HCT116 (cell line): ENCODE results near the gene CDK5RAP2. TPM values are rescaled to one million over a fixed set of nuclear protein-coding genes. Genes with fewer than 3 reads are reported as not detected.

Source experiments
- ATAC-seq: fragments of 200-7000 bp; cut with Tn5 transposase; 2 replicates; pipeline ENCODE4 v1.9.1; 2020; ENCODE audit warnings: mild to moderate bottlenecking, moderate library complexity
- BruUV-seq: library from RNA; stranded (reverse); fragments of 400-500 nt; replicated peaks from 2 replicates; lab custom pipeline; 2021; lab: Mats Ljungman, UMichigan
- CTCF ChIA-PET: fragments of 300-600 bp; sonication (Branson Sonifier 250); formaldehyde crosslinking; loops from one replicate; lab custom pipeline; 2021; ENCODE audit warnings: antibody characterized with exemption; lab: Charles Lee
- POLR2A ChIA-PET: fragments of 300-600, 350-600 bp; sonication (Branson Sonifier 250); formaldehyde crosslinking; loops from one replicate; lab custom pipeline; 2021; ENCODE audit warnings: antibody characterized with exemption; lab: Charles Lee
- RAD21 ChIA-PET, 2 experiments: fragments of 300-600 bp; sonication (Branson Sonifier 250); formaldehyde crosslinking; loops; one replicate each; lab custom pipeline; 2023; ENCODE audit warnings: low total read pairs in 2 of 2; ENCODE audit not compliant: uncharacterized antibody in 2 of 2, unreplicated experiment in 2 of 2, low non-redundant PET in 1 of 2; lab: Charles Lee
- DNase-seq: peaks from one replicate; pipeline ENCODE4 v3.0.0-alpha.2; 2010; ENCODE audit warnings: low read depth, low spot score
- H2AFZ ChIP-seq: fragments of 200-600 bp; shearing (Covaris generic), sonication (generic); 2 replicates; pipeline ENCODE4 v1.6.1; 2017; ENCODE audit warnings: low read depth, mixed run types, mixed read lengths, antibody characterized with exemption, low read length; ENCODE audit not compliant: poor library complexity, severe bottlenecking
- H3K27ac ChIP-seq: 2 replicates; pipeline ENCODE4 v1.5.1; 2012; ENCODE audit warnings: low read depth, low read length
- H3K27me3 ChIP-seq: fragments of 200-600 bp; sonication (generic); 2 replicates; pipeline ENCODE4 v1.6.1; 2016; ENCODE audit warnings: mixed run types, low read length, mixed read lengths; ENCODE audit not compliant: insufficient read depth
- H3K36me3 ChIP-seq, 2 experiments: fragments of 200-500 bp in 1 of 2; fragments of 200-600 bp in 1 of 2; sonication (Bioruptor generic) in 1 of 2; sonication (generic) in 1 of 2; 2 replicates each; pipeline versions ENCODE4 v1.5.1 to v1.6.1; 2014 to 2016; ENCODE audit warnings: low read length in 2 of 2, inconsistent platforms in 1 of 2, mixed read lengths in 1 of 2, mixed run types in 1 of 2; ENCODE audit not compliant: insufficient read depth in 2 of 2, control insufficient read depth in 1 of 2
- H3K4me1 ChIP-seq, 2 experiments: fragments of 200-600 bp in 1 of 2; sonication (generic) in 1 of 2; 2 replicates each; pipeline versions ENCODE4 v1.5.1 to v1.6.1; 2012 to 2017; ENCODE audit warnings: low read length in 2 of 2, inconsistent platforms in 1 of 2, mild to moderate bottlenecking in 1 of 2, mixed read lengths in 1 of 2, mixed run types in 1 of 2, moderate library complexity in 1 of 2; ENCODE audit not compliant: insufficient read depth in 2 of 2, control insufficient read depth in 1 of 2
- H3K4me2 ChIP-seq: fragments of 200-600 bp; sonication (generic); 2 replicates; pipeline ENCODE4 v1.6.1; 2017; ENCODE audit warnings: mixed run types, low read length, mixed read lengths
- H3K4me3 ChIP-seq, 2 experiments: fragments of 200-600 bp in 1 of 2; sonication (generic) in 1 of 2; replicated peaks in 1 of 2; 2 replicates each; pipeline ENCODE4 v1.5.1; 2011 to 2016; ENCODE audit warnings: low read length in 2 of 2, control low read depth in 1 of 2, low read depth in 1 of 2, mild to moderate bottlenecking in 1 of 2, mixed read lengths in 1 of 2, mixed run types in 1 of 2
- H3K79me2 ChIP-seq: fragments of 200-600 bp; sonication (generic); 2 replicates; pipeline ENCODE4 v1.6.1; 2017; ENCODE audit warnings: mild to moderate bottlenecking, mixed run types, low read length, moderate library complexity, mixed read lengths; ENCODE audit not compliant: insufficient read depth
- H3K9ac ChIP-seq: fragments of 200-600 bp; sonication (generic); 2 replicates; pipeline ENCODE4 v1.6.1; 2016; ENCODE audit warnings: low read length, mixed read lengths
- H3K9me2 ChIP-seq: fragments of 200-600 bp; sonication (generic), shearing (Covaris generic); 2 replicates; pipeline ENCODE4 v1.6.1; 2017; ENCODE audit warnings: mixed run types, mild to moderate bottlenecking, moderate library complexity; ENCODE audit not compliant: insufficient read depth
- H3K9me3 ChIP-seq, 2 experiments: fragments of 200-500 bp in 1 of 2; fragments of 200-600 bp in 1 of 2; sonication (Bioruptor generic) in 1 of 2; sonication (generic) in 1 of 2; 2 replicates each; pipeline ENCODE4 v1.6.1; 2014 to 2017; ENCODE audit warnings: low read length in 2 of 2, mixed read lengths in 2 of 2, inconsistent platforms in 1 of 2, low read depth in 1 of 2, mild to moderate bottlenecking in 1 of 2, mixed run types in 1 of 2, moderate library complexity in 1 of 2; ENCODE audit not compliant: control insufficient read depth in 1 of 2, insufficient read depth in 1 of 2
- H4K20me1 ChIP-seq: fragments of 200-600 bp; sonication (generic), shearing (Covaris generic); 2 replicates; pipeline ENCODE4 v1.6.1; 2017; ENCODE audit warnings: mixed run types, mild to moderate bottlenecking, moderate library complexity; ENCODE audit not compliant: insufficient read depth
- CBX3 ChIP-seq: IDR thresholded peaks from 2 replicates; pipeline ENCODE4 v1.6.1; 2012; ENCODE audit warnings: low read depth
- CEBPB ChIP-seq: IDR thresholded peaks from 2 replicates; pipeline ENCODE4 v1.6.1; 2012; ENCODE audit warnings: low read depth
- EGR1 ChIP-seq: IDR thresholded peaks from 2 replicates; pipeline ENCODE4 v1.6.1; 2012; ENCODE audit warnings: low read depth
- ELF1 ChIP-seq: IDR thresholded peaks from 2 replicates; pipeline ENCODE4 v1.6.1; 2012; ENCODE audit warnings: low read depth, borderline replicate concordance
- EZH2 ChIP-seq: fragments of 200-600 bp; sonication (generic); IDR thresholded peaks from 2 replicates; pipeline ENCODE4 v1.6.1; 2017; ENCODE audit warnings: antibody characterized with exemption, mixed run types
- EZH2phosphoT487 ChIP-seq: fragments of 200-600 bp; IDR thresholded peaks from 2 replicates; pipeline ENCODE4 v1.6.1; 2018; ENCODE audit warnings: antibody characterized with exemption, borderline replicate concordance
- FOSL1 ChIP-seq: IDR thresholded peaks from 2 replicates; pipeline ENCODE4 v1.6.1; 2012; ENCODE audit warnings: low read depth
- JUND ChIP-seq: IDR thresholded peaks from 2 replicates; pipeline ENCODE4 v1.6.1; 2012
- POLR2A ChIP-seq: IDR thresholded peaks from 2 replicates; pipeline ENCODE4 v1.7.0; 2011; ENCODE audit warnings: borderline replicate concordance; ENCODE audit not compliant: insufficient read depth, insufficient read length; ENCODE audit errors: extremely low read depth
- SIN3A ChIP-seq: IDR thresholded peaks from 2 replicates; pipeline ENCODE4 v1.6.1; 2012; ENCODE audit warnings: low read depth
- SP1 ChIP-seq: IDR thresholded peaks from 2 replicates; pipeline ENCODE4 v1.6.1; 2012; ENCODE audit warnings: low read depth
- SRF ChIP-seq: IDR thresholded peaks from 2 replicates; pipeline ENCODE4 v1.6.1; 2012; ENCODE audit warnings: low read depth
- TCF7L2 ChIP-seq: IDR thresholded peaks from 2 replicates; pipeline ENCODE4 v1.7.0; 2011; ENCODE audit warnings: borderline replicate concordance, inconsistent platforms; ENCODE audit not compliant: insufficient read depth, insufficient read length; ENCODE audit errors: extremely low read depth
- YY1 ChIP-seq: IDR thresholded peaks from 2 replicates; pipeline ENCODE4 v1.6.1; 2011; ENCODE audit warnings: low read length, low read depth, moderate library complexity, mild to moderate bottlenecking; ENCODE audit not compliant: insufficient replicate concordance; ENCODE audit errors: extremely low read depth
- ZFX ChIP-seq: fragments of 450-650 bp; IDR thresholded peaks from 2 replicates; pipeline ENCODE4 v1.6.1; 2017
- ZNF274 ChIP-seq: fragments of 200-500 bp; sonication (Bioruptor generic); IDR thresholded peaks from 2 replicates; pipeline ENCODE4 v1.6.1; 2014; ENCODE audit warnings: mild to moderate bottlenecking, low read depth, low read length, inconsistent platforms
- intact Hi-C: fragments of 100-400 bp; cut with micrococcal nuclease; formaldehyde crosslinking; loops from 2 replicates; pipeline ENCODE4 v1.10.0; 2022
- total RNA-seq: library from RNA; stranded (reverse); gene quantifications from one replicate; pipeline ENCODE4 v1.2.1, GENCODE V29; 2021; ENCODE audit not compliant: unreplicated experiment
- TF ChIP-seq, protein P1 (sequence below): IDR thresholded peaks from 2 replicates; pipeline ENCODE4 v1.6.1; 2012

The CDK5RAP2 gene
- total RNA-seq, 1 experiment from 2014 or later = 56.2 TPM

DNA sequence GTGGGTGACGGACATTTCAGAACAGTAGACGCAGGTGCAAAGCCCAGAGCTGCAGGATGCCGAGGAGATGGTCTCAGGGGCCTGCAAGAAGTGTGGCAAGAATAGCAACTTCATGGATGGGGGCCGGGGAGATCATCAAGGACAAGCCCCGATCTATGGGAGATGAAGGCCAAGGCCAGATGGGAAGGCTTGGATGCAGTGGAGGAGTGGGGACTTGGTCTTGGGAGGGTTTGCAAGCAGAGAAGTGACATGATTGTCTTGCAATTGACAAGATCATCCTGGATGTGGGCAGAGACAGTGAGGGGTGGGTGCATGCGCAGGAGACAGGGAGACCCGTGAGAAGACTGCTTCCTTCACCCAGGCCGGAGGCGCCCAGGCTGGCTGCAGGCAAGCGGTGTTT is 198.1 kb downstream of the CDK5RAP2 start:
- intact Hi-C loops = no loop called here
- DNase-seq (no peak), ATAC-seq (no peak)
- ChIA-PET CTCF (no interaction called here), RAD21 (no interaction called here), POLR2A (no interaction called here)
- Histone ChIP-seq H3K27ac (no peak overlapping the region), H3K36me3 (no peaks in the 10 kb centered on the region), H3K9ac (no peak overlapping the region), H3K9me3 (0 out of 4 replicates have a peak, but pooled peaks cover 0 to 4% of the 10 kb centered on the region in 2 experiments), H3K4me2 (no peak overlapping the region), H4K20me1 (no peaks in the 10 kb centered on the region), H3K9me2 (no peaks in the 10 kb centered on the region), H3K4me1 (no peaks in the 10 kb centered on the region), H3K4me3 (no peak overlapping the region), H2AFZ (no peak overlapping the region), H3K79me2 (no peaks in the 10 kb centered on the region), H3K27me3 (no peaks in the 10 kb centered on the region)
- no TSS peak for BruUV-seq
- TF ChIP-seq FOSL1 (no peak), SRF (no peak), CBX3 (no peak), ELF1 (no peak), TCF7L2 (no peak)

DNA sequence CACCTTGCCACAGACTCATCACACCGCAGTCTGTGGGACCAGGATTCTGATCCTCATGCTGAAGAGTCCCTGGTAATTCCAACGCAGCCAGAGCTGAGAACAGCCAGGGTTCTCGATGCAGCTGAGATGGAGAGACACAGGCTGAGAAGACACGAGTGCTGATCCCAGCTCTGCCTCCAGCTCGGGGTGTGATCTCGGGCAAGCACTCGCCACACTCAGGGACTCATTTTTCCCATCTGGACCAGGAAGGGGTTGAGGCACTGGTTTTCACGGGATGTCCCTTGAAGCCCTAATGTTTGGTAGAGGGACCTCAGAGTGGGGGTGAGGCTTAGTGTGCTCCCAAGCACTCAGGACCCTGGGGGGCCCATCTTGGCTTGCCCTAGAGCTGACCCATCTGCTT is 200.4 kb downstream of the CDK5RAP2 start:
- Histone ChIP-seq H3K4me2 (no peak overlapping the region), H3K4me1 (no peaks in the 10 kb centered on the region), H4K20me1 (no peaks in the 10 kb centered on the region), H3K9ac (no peak overlapping the region), H3K79me2 (no peaks in the 10 kb centered on the region), H3K9me2 (no peaks in the 10 kb centered on the region), H3K4me3 (no peak overlapping the region), H2AFZ (no peak overlapping the region), H3K9me3 (0 out of 4 replicates have a peak, but pooled peaks cover 0 to 4% of the 10 kb centered on the region in 2 experiments), H3K27me3 (no peaks in the 10 kb centered on the region), H3K36me3 (no peaks in the 10 kb centered on the region), H3K27ac (no peak overlapping the region)
- ChIA-PET CTCF (no interaction called here), RAD21 (no interaction called here), POLR2A (no interaction called here)
- no TSS peak for BruUV-seq
- TF ChIP-seq YY1 (no peak), EZH2phosphoT487 (no peak), JUND (no peak), ZNF274 (no peak), SIN3A (no peak), EZH2 (no peak), SP1 (no peak), SRF (no peak), CEBPB (no peak), EGR1 (no peak), ZFX (no peak), POLR2A (no peak), CBX3 (no peak)
- TF ChIP-seq, protein P1, sequence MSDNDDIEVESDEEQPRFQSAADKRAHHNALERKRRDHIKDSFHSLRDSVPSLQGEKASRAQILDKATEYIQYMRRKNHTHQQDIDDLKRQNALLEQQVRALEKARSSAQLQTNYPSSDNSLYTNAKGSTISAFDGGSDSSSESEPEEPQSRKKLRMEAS = no peak
- intact Hi-C loops = no loop called here
- DNase-seq (no peak), ATAC-seq (no peak)
